Prostate gland (tissue), 2 donors: ENCODE measurements around the gene ABTB2. TPM values are rescaled to one million over a fixed set of nuclear protein-coding genes. Genes with fewer than 3 reads are reported as not detected.

Experiments used
- DNase-seq: peaks from one replicate; pipeline ENCODE4 v3.0.0-alpha.2; 2019; ENCODE audit warnings: low spot score
- H3K27ac ChIP-seq, 2 donors: fragments of 200-600 bp; sonication (generic); 2 replicates each; pipeline ENCODE4 v1.5.1; 2017 to 2019
- H3K27me3 ChIP-seq: fragments of 200-600 bp; sonication (generic); replicated peaks from 2 replicates; pipeline ENCODE4 v1.5.1; 2019; ENCODE audit not compliant: insufficient read depth
- H3K36me3 ChIP-seq, 2 donors: fragments of 200-600 bp; sonication (generic); 1 replicate in 1 of 2; 2 replicates in 1 of 2; pipeline versions ENCODE4 v1.5.1 to v1.8.1; 2017 to 2019
- H3K4me1 ChIP-seq: fragments of 200-600 bp; sonication (generic); replicated peaks from 2 replicates; pipeline ENCODE4 v1.5.1; 2019
- H3K4me3 ChIP-seq, 2 donors: fragments of 200-600 bp; sonication (generic); 2 replicates each; pipeline ENCODE4 v1.5.1; 2017 to 2019
- H3K9me3 ChIP-seq: fragments of 200-600 bp; sonication (generic); 2 replicates; pipeline ENCODE4 v1.5.1; 2017
- CTCF ChIP-seq, 4 experiments: fragments of 200-600 bp in 2 of 4; fragments of 450-650 bp in 2 of 4; sonication (generic) in 2 of 4; IDR thresholded peaks; 1 replicate in 3 of 4; 2 replicates in 1 of 4; pipeline ENCODE4 v1.5.1; 2016 to 2019; ENCODE audit warnings: antibody characterized with exemption in 4 of 4, mild to moderate bottlenecking in 2 of 4, moderate library complexity in 2 of 4
- POLR2A ChIP-seq: fragments of 450-650 bp; IDR thresholded peaks from one replicate; pipeline ENCODE4 v1.6.1; 2016; ENCODE audit warnings: antibody characterized with exemption, mild to moderate bottlenecking
- POLR2AphosphoS5 ChIP-seq: sonication (generic); formaldehyde crosslinking; IDR thresholded peaks from one replicate; pipeline ENCODE4 v1.6.1; 2017; ENCODE audit warnings: antibody characterized with exemption
- WGBS: methylation state at CpG from one replicate; pipeline ENCODE4 v1.1.5; 2018; 5-methylcytosine and 5-hydroxymethylcytosine counted together
- intact Hi-C: fragments of 100-400 bp; cut with DNase I; formaldehyde crosslinking; loops from one replicate; pipeline ENCODE4 v1.14.2; 2022
- total RNA-seq, 2 donors: library from RNA; depleted of rRNA; stranded (reverse); fragments of >200 nt; gene quantifications; one replicate each; pipeline ENCODE4 v1.1.0, GENCODE V29; 2016

The ABTB2 gene
- total RNA-seq, 2 donors from 2014 or later, result 3.0 to 13.7 TPM

GRCh38 chr11:34126959-34127848, 230.6 kb downstream of the ABTB2 start:
- WGBS, result 83% methylated on average over 12 of the region's 12 CpGs
- peaks cover 0 to 4% of the 10 kb centered on the region in 2 donors for H3K36me3 ChIP-seq
- TF ChIP-seq POLR2AphosphoS5, result no peak
- TF ChIP-seq CTCF (IDR thresholded peaks at IDR 0.05), result no peak
- no peak for TF ChIP-seq POLR2A

DNA sequence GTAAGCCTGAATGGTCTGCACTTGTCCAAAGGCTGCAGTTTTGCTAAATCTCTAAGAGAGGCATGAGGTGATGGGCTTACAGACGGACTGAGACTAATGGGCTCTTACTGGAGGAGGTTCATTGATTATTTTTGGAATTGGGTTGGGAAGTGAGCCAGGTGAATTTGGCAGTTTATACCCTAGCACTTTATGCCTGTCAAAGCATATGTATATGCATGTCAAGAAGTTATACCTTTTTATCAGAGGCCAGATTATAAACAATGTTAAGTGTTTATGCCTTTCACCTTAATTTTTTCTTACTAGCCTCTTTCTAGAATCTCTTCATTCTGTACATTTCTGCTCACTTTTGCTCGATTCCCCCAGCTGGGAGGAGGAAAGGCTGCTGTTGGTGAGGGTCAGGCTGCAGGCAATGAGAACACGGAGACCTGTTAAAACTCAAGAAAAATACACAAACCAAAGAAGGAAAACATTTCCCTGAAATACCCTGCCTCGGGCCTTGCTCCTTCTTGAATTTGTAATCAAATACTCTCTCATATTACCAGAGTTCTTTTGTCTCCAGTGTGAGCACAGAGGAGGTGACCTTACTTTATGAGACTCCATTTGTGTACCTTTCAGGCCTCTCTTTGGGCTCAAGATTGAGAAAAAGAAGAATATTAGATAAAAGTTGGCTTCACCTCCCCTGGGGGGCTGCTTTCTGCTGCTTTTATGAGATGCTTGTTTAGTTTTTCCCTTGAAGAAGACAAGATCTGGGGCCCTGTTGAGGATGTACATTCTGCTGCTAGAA, 232.7 kb downstream of the ABTB2 start:
- Histone ChIP-seq H3K4me1 (no peaks in the 10 kb centered on the region), H3K27me3 (no peaks in the 10 kb centered on the region), H3K9me3 (no peaks in the 10 kb centered on the region), H3K36me3 (peaks cover 0 to 4% of the 10 kb centered on the region in 2 donors), H3K27ac (peak overlapping the region in 1 of 2 donors; percentile 30), H3K4me3 (no peak overlapping the region)
- 25% methylated on average over 4 of the region's 4 CpGs for WGBS
- no peak for TF ChIP-seq POLR2A
- TF ChIP-seq POLR2AphosphoS5, result no peak
- no peak for TF ChIP-seq CTCF (IDR thresholded peaks at IDR 0.05)
- DNase-seq, result no peak
- intact Hi-C loops, result no loop called here

More at GRCh38 chr11:34126959-34127848, 230.6 kb downstream of the ABTB2 start:
- intact Hi-C loops, result no loop called here
- no peak overlapping the region for H3K4me3 ChIP-seq
- DNase-seq, result no peak
- no peak overlapping the region for H3K27ac ChIP-seq
- no peaks in the 10 kb centered on the region for H3K4me1 ChIP-seq
- no peaks in the 10 kb centered on the region for H3K27me3 ChIP-seq
- H3K9me3 ChIP-seq, result no peaks in the 10 kb centered on the region

DNA sequence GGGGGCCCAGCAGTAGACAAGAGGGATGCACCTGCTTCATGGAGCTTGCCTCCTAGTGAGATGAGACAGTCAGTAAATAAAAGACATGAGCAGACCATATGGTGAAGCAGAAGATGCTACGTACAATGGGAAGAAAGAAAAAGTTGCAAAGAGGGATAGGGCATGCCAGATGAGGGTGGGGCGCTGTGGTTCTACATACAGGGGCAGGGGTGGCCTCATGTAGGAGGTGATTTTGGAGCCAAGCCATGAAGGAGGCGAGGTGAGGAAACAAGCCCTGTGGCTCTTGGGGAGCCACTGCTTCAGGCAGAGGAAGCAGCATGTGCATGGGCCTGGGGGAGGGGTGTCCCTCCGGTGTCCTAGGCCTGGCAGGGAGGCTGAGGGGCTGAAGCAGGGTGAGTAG, 237.2 kb downstream of the ABTB2 start:
- peaks cover 6 to 16% of the 10 kb centered on the region in 2 donors for H3K36me3 ChIP-seq
- no peaks in the 10 kb centered on the region for H3K4me1 ChIP-seq
- H3K27ac ChIP-seq, result no peak overlapping the region
- H3K9me3 ChIP-seq, result no peaks in the 10 kb centered on the region
- H3K27me3 ChIP-seq, result no peaks in the 10 kb centered on the region
- no peak for DNase-seq
- TF ChIP-seq POLR2A (no peak), CTCF (IDR thresholded peaks at IDR 0.05) (no peak), POLR2AphosphoS5 (no peak)
- WGBS, result 92% methylated on average over 4 of the region's 4 CpGs
- H3K4me3 ChIP-seq, result no peak overlapping the region
- intact Hi-C loops, result no loop called here

DNA sequence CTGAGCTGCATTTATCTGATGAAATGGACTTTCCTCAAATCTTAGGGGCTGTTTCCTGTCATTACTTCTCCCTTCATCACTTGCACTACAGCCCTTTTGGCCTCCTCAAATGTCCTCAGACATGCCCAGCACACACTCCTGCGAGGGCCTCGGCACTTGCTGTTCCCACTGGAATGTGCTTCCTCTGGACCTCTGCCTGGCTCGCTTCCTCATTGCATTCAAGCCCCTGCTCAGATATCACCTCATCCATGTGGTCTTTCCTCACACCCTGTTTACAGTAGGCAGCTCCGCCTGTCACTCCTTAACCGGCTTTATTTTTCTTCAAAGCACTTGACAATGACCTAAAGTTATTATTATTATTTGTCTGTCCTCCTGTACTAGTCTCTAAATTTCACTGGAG, 243.3 kb downstream of the ABTB2 start:
- 72% methylated on average over 5 of the region's 5 CpGs for WGBS
- peaks cover 6 to 12% of the 10 kb centered on the region in 2 donors for H3K36me3 ChIP-seq

More for the DNA sequence above, 243.3 kb downstream of the ABTB2 start:
- intact Hi-C loops, result no loop called here
- DNase-seq, result no peak
- TF ChIP-seq POLR2A (no peak), POLR2AphosphoS5 (no peak), CTCF (IDR thresholded peaks at IDR 0.05) (no peak)
- Histone ChIP-seq H3K4me1 (no peaks in the 10 kb centered on the region), H3K9me3 (no peaks in the 10 kb centered on the region), H3K4me3 (no peak overlapping the region), H3K27me3 (no peaks in the 10 kb centered on the region), H3K27ac (no peak overlapping the region)
